Limb (tissue), 2 donors: ENCODE data around the gene PPFIBP1.
A peak's percentile ranks its signal among the peaks of the same experiment; 100 is the strongest.
"Not testable (repeated sequence)": the region's sequence is repeated elsewhere in the genome, so short reads cannot be mapped to it uniquely, and the experiment has no call there.

ENCODE experiments used
- DNase-seq, 2 donors: peaks; one replicate each; pipeline ENCODE4 v3.0.0-alpha.2; 2016; ENCODE audit errors: extremely low spot score in 2 of 2

Gene PPFIBP1

GRCh38 chr12:27542628-27543027 lies 18.6 kb downstream of the PPFIBP1 start:
- DNase-seq: no peak

- not testable (repeated sequence) for DNase-seq
Measured at GRCh38 chr12:27544858-27545257, 20.9 kb downstream of the PPFIBP1 start.

GRCh38 chr12:27545665-27546064 lies 21.7 kb downstream of the PPFIBP1 start:
- no peak for DNase-seq

- DNase-seq: no peak
Measured at GRCh38 chr12:27547592-27547991, 23.6 kb downstream of the PPFIBP1 start.

- DNase-seq: no peak
Measured at GRCh38 chr12:27548301-27549199, 24.5 kb downstream of the PPFIBP1 start.

GRCh38 chr12:27549236-27549800 lies 25.3 kb downstream of the PPFIBP1 start:
- no peak for DNase-seq

GRCh38 chr12:27549801-27550652 lies 26.0 kb downstream of the PPFIBP1 start:
- peak in 1 of 2 donors; percentile 51 for DNase-seq

GRCh38 chr12:27550653-27550975 lies 26.6 kb downstream of the PPFIBP1 start:
- DNase-seq: no peak

- no peak for DNase-seq
Measured at GRCh38 chr12:27551172-27551840, 27.3 kb downstream of the PPFIBP1 start.

GRCh38 chr12:27552235-27552634 lies 28.2 kb downstream of the PPFIBP1 start:
- DNase-seq: no peak

GRCh38 chr12:27552886-27553560 lies 29.0 kb downstream of the PPFIBP1 start:
- no peak for DNase-seq

GRCh38 chr12:27553941-27554340 lies 29.9 kb downstream of the PPFIBP1 start:
- no peak for DNase-seq

GRCh38 chr12:27554421-27555186 lies 30.6 kb downstream of the PPFIBP1 start:
- DNase-seq: peak; percentile 66 to 85

GRCh38 chr12:27555361-27555760 lies 31.4 kb downstream of the PPFIBP1 start:
- peak in 1 of 2 donors; percentile 58 for DNase-seq

GRCh38 chr12:27555925-27556778 lies 32.1 kb downstream of the PPFIBP1 start:
- DNase-seq: peak in 1 of 2 donors; percentile 64

GRCh38 chr12:27560126-27560525 lies 36.1 kb downstream of the PPFIBP1 start:
- DNase-seq: no peak

GRCh38 chr12:27561535-27562350 lies 37.7 kb downstream of the PPFIBP1 start:
- no peak for DNase-seq

- no peak for DNase-seq
Measured at GRCh38 chr12:27564612-27565213, 40.7 kb downstream of the PPFIBP1 start.
